ENCODE data around the gene SMARCA4. TPM values are rescaled to one million over a fixed set of nuclear protein-coding genes. Genes with fewer than 3 reads are reported as not detected.

SMARCA4 gene
- total RNA-seq, 4 donors from 2014 or later: 81.9 to 460 (median 118) TPM

GRCh38 chr19:11031421-11032070 lies 70.7 kb downstream of the SMARCA4 start:
- no peaks in the 10 kb centered on the region for H3K27me3 ChIP-seq
- 95 to 100% methylated on average over 6 to 18 of the region's 21 CpGs for WGBS, 2 donors (ENCODE audit: low coverage in 1 of 2)

GRCh38 chr19:11033251-11033650 lies 72.4 kb downstream of the SMARCA4 start:
- H3K4me1 ChIP-seq: peaks cover 4 to 11% (median 5%) of the 10 kb centered on the region in 4 donors
- peaks cover 0 to 56% (median 21%) of the 10 kb centered on the region in 4 donors for H3K36me3 ChIP-seq
- intact Hi-C loops (cut with DNase I; ENCODE audit: low total_unique reads) (loop anchor here (5.0 kb wide), 1 partner anchor 174 kb away; no protein-coding TSS in a partner anchor), in situ Hi-C loops (cut with MboI; ENCODE audit: low pct_ligation_motif_present in 1 of 4, low pct_unique_long_range_greater_than_20kb in 1 of 4, low sequenced_read_pairs in 3 of 4) (loop anchor here in 3 of 4 donors (10.0 to 25.0 kb wide), 3 partner anchors 82 to 179 kb away; no protein-coding TSS in a partner anchor)
- 93% methylated on average over 22 of the region's 22 CpGs; no CpG with 5 or more reads in 1 of the 2 donors for WGBS, 2 donors (ENCODE audit: low coverage in 1 of 2)
- no peaks in the 10 kb centered on the region for H3K27me3 ChIP-seq
- TF ChIP-seq POLR2A (IDR thresholded peaks at IDR 0.05): no peak
- no peak for TF ChIP-seq POLR2AphosphoS5 (IDR thresholded peaks at IDR 0.05)
- TF ChIP-seq CTCF (IDR thresholded peaks at IDR 0.05): no peak
- TF ChIP-seq EP300 (IDR thresholded peaks at IDR 0.05; ENCODE audit: low read depth): no peak
- H3K4me3 ChIP-seq: no peak overlapping the region
- no peak overlapping the region for H3K27ac ChIP-seq
- no peaks in the 10 kb centered on the region for H3K9me3 ChIP-seq
- DNase-seq: no peak

More at GRCh38 chr19:11031421-11032070, 70.7 kb downstream of the SMARCA4 start:
- Histone ChIP-seq H3K4me1 (peaks cover 4 to 11% (median 5%) of the 10 kb centered on the region in 4 donors), H3K4me3 (no peak overlapping the region), H3K36me3 (peaks cover 0 to 56% (median 22%) of the 10 kb centered on the region in 4 donors), H3K27ac (no peak overlapping the region), H3K9me3 (no peaks in the 10 kb centered on the region)
- in situ Hi-C loops (cut with MboI; ENCODE audit: low pct_ligation_motif_present in 1 of 4, low pct_unique_long_range_greater_than_20kb in 1 of 4, low sequenced_read_pairs in 3 of 4) (loop anchor here in 3 of 4 donors (10.0 to 25.0 kb wide), 3 partner anchors 83 to 181 kb away; no protein-coding TSS in a partner anchor), intact Hi-C loops (cut with DNase I; ENCODE audit: low total_unique reads) (loop anchor here (2.0 to 5.0 kb wide), 2 partner anchors 61 to 176 kb away; no protein-coding TSS in a partner anchor)
- no peak for TF ChIP-seq CTCF (IDR thresholded peaks at IDR 0.05)
- no peak for TF ChIP-seq EP300 (IDR thresholded peaks at IDR 0.05; ENCODE audit: low read depth)
- TF ChIP-seq POLR2AphosphoS5 (IDR thresholded peaks at IDR 0.05): no peak
- no peak for TF ChIP-seq POLR2A (IDR thresholded peaks at IDR 0.05)
- no peak for DNase-seq

DNA sequence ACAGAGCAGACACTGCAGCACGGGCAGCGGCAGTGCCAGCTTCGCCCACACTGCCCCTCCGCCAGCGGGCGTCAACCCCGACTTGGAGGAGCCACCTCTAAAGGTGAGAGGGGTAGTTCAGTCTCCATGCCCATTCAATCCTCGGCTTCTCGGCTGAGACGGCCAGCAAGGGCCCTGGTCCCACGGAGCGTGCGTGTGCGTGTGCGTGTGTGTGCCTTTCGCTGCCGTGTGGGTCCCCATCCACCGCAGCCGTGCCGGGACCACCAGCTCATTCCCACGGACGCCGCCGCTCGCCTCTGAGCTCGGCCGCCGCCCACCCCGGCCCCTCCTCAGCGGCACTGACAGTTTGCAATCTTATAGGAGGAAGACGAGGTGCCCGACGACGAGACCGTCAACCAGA lies 72.9 kb downstream of the SMARCA4 start:
- H3K27ac ChIP-seq: no peak overlapping the region
- H3K4me3 ChIP-seq: no peak overlapping the region
- peaks cover 4 to 11% (median 5%) of the 10 kb centered on the region in 4 donors for H3K4me1 ChIP-seq
- TF ChIP-seq POLR2AphosphoS5 (IDR thresholded peaks at IDR 0.05) (no peak), EP300 (IDR thresholded peaks at IDR 0.05; ENCODE audit: low read depth) (no peak), POLR2A (IDR thresholded peaks at IDR 0.05) (no peak), CTCF (IDR thresholded peaks at IDR 0.05) (no peak)
- H3K9me3 ChIP-seq: no peaks in the 10 kb centered on the region
- in situ Hi-C loops (cut with MboI; ENCODE audit: low pct_ligation_motif_present in 1 of 4, low pct_unique_long_range_greater_than_20kb in 1 of 4, low sequenced_read_pairs in 3 of 4) (loop anchor here in 3 of 4 donors (10.0 to 25.0 kb wide), 3 partner anchors 81 to 179 kb away; no protein-coding TSS in a partner anchor), intact Hi-C loops (cut with DNase I; ENCODE audit: low total_unique reads) (loop anchor here (5.0 kb wide), 1 partner anchor 174 kb away; no protein-coding TSS in a partner anchor)
- no peaks in the 10 kb centered on the region for H3K27me3 ChIP-seq
- H3K36me3 ChIP-seq: peaks cover 0 to 54% (median 19%) of the 10 kb centered on the region in 4 donors
- DNase-seq: no peak
- WGBS, 2 donors (ENCODE audit: low coverage in 1 of 2): 91% methylated on average over 33 of the region's 35 CpGs; no CpG with 5 or more reads in 1 of the 2 donors
